ENCODE results near the gene ASB10. TPM values are rescaled to one million over a fixed set of nuclear protein-coding genes. Genes with fewer than 3 reads are reported as not detected.

Gene ASB10
- total and polyA plus RNA-seq, 2 of the 8 experiments (the other 6 are each of a cell fraction or from before 2014, with no cell fraction given) = not detected

GRCh38 chr7:151144387-151144786 is 42.7 kb downstream of the ASB10 start:
- Histone ChIP-seq H3K18ac (ENCODE audit: extremely low read depth, low read length) (no peak overlapping the region), H2BK5ac (ENCODE audit: low read depth, low read length) (no peak overlapping the region), H3K4ac (replicated peaks; ENCODE audit: insufficient read length, low read depth, low read length) (no peak overlapping the region), H3K27ac (ENCODE audit: low read depth, low read length) (no peak overlapping the region), H3K9me3 (ENCODE audit: insufficient read depth in 2 of 2, low read depth in 1 of 2, low read length in 1 of 2) (no peaks in the 10 kb centered on the region), H4K20me1 (replicated peaks in 1 of 2; ENCODE audit: control insufficient read depth in 1 of 2, insufficient read depth in 2 of 2, low read length in 2 of 2) (peaks cover 5 to 7% of the 10 kb centered on the region in 2 experiments), H2BK12ac (ENCODE audit: low read depth, low read length) (no peak overlapping the region), H3K23ac (ENCODE audit: insufficient read length) (no peak overlapping the region), H3K23me2 (ENCODE audit: low read depth, low read length) (no peaks in the 10 kb centered on the region), H3K4me3 (ENCODE audit: extremely low read depth in 1 of 4, insufficient read depth in 2 of 4, low read depth in 3 of 4, low read length in 4 of 4) (no peak overlapping the region), H4K5ac (ENCODE audit: insufficient read length, low read depth, low read length) (no peak overlapping the region), H3K9ac (replicated peaks in 1 of 4; ENCODE audit: extremely low read depth in 1 of 4, low read depth in 3 of 4, low read length in 3 of 4) (no peak overlapping the region), H4K8ac (ENCODE audit: extremely low read depth, insufficient read depth, low read length) (no peak overlapping the region), H3K36me3 (ENCODE audit: control insufficient read depth in 2 of 4, insufficient read depth in 4 of 4, low read length in 3 of 4) (no peaks in the 10 kb centered on the region; a peak in 1 of 8 replicates), H2BK20ac (ENCODE audit: low read length) (no peak overlapping the region), H2AK5ac (ENCODE audit: low read depth, low read length) (no peak overlapping the region), H2BK15ac (ENCODE audit: low read length) (no peak overlapping the region), H2BK120ac (replicated peaks; ENCODE audit: low read depth, low read length) (no peak overlapping the region), H3K79me1 (ENCODE audit: low read depth, low read length) (no peaks in the 10 kb centered on the region), H3K4me2 (ENCODE audit: insufficient read depth in 1 of 2, low read depth in 2 of 2, low read length in 2 of 2) (no peak overlapping the region), H4K91ac (replicated peaks; ENCODE audit: insufficient read length, low read length) (no peak overlapping the region), H3K56ac (replicated peaks; ENCODE audit: insufficient read length, low read depth, low read length) (no peak overlapping the region), H2AFZ (ENCODE audit: low read length) (no peak overlapping the region), H3K27me3 (replicated peaks in 1 of 4; ENCODE audit: control insufficient read depth in 3 of 4, extremely low read depth in 1 of 4, insufficient read depth in 3 of 4, low read length in 3 of 4) (no peaks in the 10 kb centered on the region; a peak in 2 of 7 replicates), H3K79me2 (ENCODE audit: control insufficient read depth in 1 of 2, insufficient read depth in 2 of 2, low read length in 2 of 2) (no peaks in the 10 kb centered on the region), H3K4me1 (replicated peaks in 1 of 4; ENCODE audit: control insufficient read depth in 3 of 4, insufficient read depth in 4 of 4, low read length in 3 of 4) (peaks cover 0 to 17% (median 5%) of the 10 kb centered on the region in 4 experiments; a peak in 4 of 7 replicates), H3K14ac (ENCODE audit: insufficient read length) (no peak overlapping the region)
- DNase-seq (ENCODE audit: low read depth in 1 of 2, low spot score in 2 of 2) (no peak), FAIRE-seq (no peak)
- TF ChIP-seq CBX5 (IDR thresholded peaks at IDR 0.05; ENCODE audit: low read depth, low read length) = no peak
- WGBS, 2 experiments (ENCODE audit: extremely low coverage in 1 of 2, insufficient coverage in 1 of 2, insufficient read length in 1 of 2, insufficient replicate concordance in 2 of 2, low coverage in 1 of 2, low lambda C conversion rate in 2 of 2, missing lambda C conversion rate in 1 of 2) = 89% methylated on average over 6 of the region's 7 CpGs; no CpG with 5 or more reads in 1 of the 2 experiments
- ChIA-PET CTCF (ENCODE audit: partially characterized antibody) (interaction anchor here (0.6 to 18.9 kb wide), 11 partner anchors 13 to 100 kb away, joined by 3 to 197 read pairs (median 3); partner anchors contain the start of gene GBX1), POLR2A (ENCODE audit: partially characterized antibody) (no interaction called here)
